Neural cell (in vitro differentiated cells): Measurements from ENCODE around the gene PNPLA6. TPM values are rescaled to one million over a fixed set of nuclear protein-coding genes. Genes with fewer than 3 reads are reported as not detected.

Experiments
- H2AFZ ChIP-seq: fragments of 200-600, 300-800 bp; sonication (generic), shearing (Covaris generic); 2 replicates; pipeline ENCODE4 v1.6.0; 2014; ENCODE audit warnings: low read depth, mild to moderate bottlenecking, antibody characterized with exemption, low read length, moderate library complexity
- H3F3A ChIP-seq: fragments of 200-600 bp; shearing (Covaris generic); 2 replicates; pipeline ENCODE4 v1.6.1; 2016; ENCODE audit warnings: mild to moderate bottlenecking, moderate library complexity, mixed read lengths, antibody characterized with exemption, low read length; ENCODE audit not compliant: insufficient read depth, poor library complexity, severe bottlenecking
- H3K27ac ChIP-seq: fragments of 200-600, 300-800 bp; sonication (generic), shearing (Covaris generic); 2 replicates; pipeline ENCODE4 v1.5.1; 2014; ENCODE audit warnings: mild to moderate bottlenecking, low read length, moderate library complexity
- H3K27me3 ChIP-seq: fragments of 300-800, 200-600 bp; sonication (generic), shearing (Covaris generic); 2 replicates; pipeline ENCODE4 v1.6.0; 2014; ENCODE audit warnings: mild to moderate bottlenecking, low read depth, low read length, moderate library complexity; ENCODE audit not compliant: insufficient read depth
- H3K36me3 ChIP-seq: fragments of 300-800, 200-600 bp; sonication (generic), shearing (Covaris generic); 2 replicates; pipeline ENCODE4 v1.5.1; 2014; ENCODE audit warnings: mild to moderate bottlenecking, antibody characterized with exemption, low read length, moderate library complexity; ENCODE audit not compliant: insufficient read depth
- H3K4me2 ChIP-seq: fragments of 300-800, 200-600 bp; sonication (generic), shearing (Covaris generic); 2 replicates; pipeline ENCODE4 v1.6.0; 2014; ENCODE audit warnings: mild to moderate bottlenecking, low read length
- H3K4me3 ChIP-seq: fragments of 300-800, 200-600 bp; sonication (generic), shearing (Covaris generic); 2 replicates; pipeline ENCODE4 v1.5.1; 2014; ENCODE audit warnings: mild to moderate bottlenecking, low read length, moderate library complexity
- H3K79me2 ChIP-seq: fragments of 200-600 bp; shearing (Covaris generic); replicated peaks from 2 replicates; pipeline ENCODE4 v1.6.0; 2014; ENCODE audit warnings: mild to moderate bottlenecking, low read length, moderate library complexity; ENCODE audit not compliant: insufficient read depth
- H3K9ac ChIP-seq: fragments of 300-800, 200-600 bp; sonication (generic), shearing (Covaris generic); 2 replicates; pipeline ENCODE4 v1.6.1; 2016; ENCODE audit warnings: mild to moderate bottlenecking, low read length, mixed read lengths
- H3K9me2 ChIP-seq: fragments of 200-600 bp; shearing (Covaris generic); 2 replicates; pipeline ENCODE4 v1.6.1; 2016; ENCODE audit warnings: mild to moderate bottlenecking, low read length, mixed read lengths; ENCODE audit not compliant: insufficient read depth
- H3K9me3 ChIP-seq: fragments of 200-600, 300-800 bp; sonication (generic), shearing (Covaris generic); 2 replicates; pipeline ENCODE4 v1.6.1; 2016; ENCODE audit warnings: mild to moderate bottlenecking, mixed run types, low read length, moderate library complexity, mixed read lengths
- H4K20me1 ChIP-seq: fragments of 200-600 bp; shearing (Covaris generic); 2 replicates; pipeline ENCODE4 v1.6.1; 2016; ENCODE audit warnings: mild to moderate bottlenecking, mixed run types; ENCODE audit not compliant: insufficient read depth
- CTCF ChIP-seq: fragments of 450-650 bp; IDR thresholded peaks from 2 replicates; pipeline ENCODE4 v1.5.1; 2014; ENCODE audit warnings: antibody characterized with exemption, mild to moderate bottlenecking, moderate library complexity; ENCODE audit not compliant: poor library complexity, severe bottlenecking
- EP300 ChIP-seq: fragments of 450-650 bp; conservative IDR thresholded peaks from 2 replicates; pipeline ENCODE4 v1.6.1; 2014; ENCODE audit warnings: antibody characterized with exemption, mild to moderate bottlenecking, moderate library complexity; ENCODE audit not compliant: poor library complexity, severe bottlenecking
- EZH2 ChIP-seq: fragments of 200-600, 300-800 bp; shearing (Covaris generic), sonication (generic); IDR thresholded peaks from 2 replicates; pipeline ENCODE4 v1.6.1; 2014; ENCODE audit warnings: antibody characterized with exemption, low read length, borderline replicate concordance, mild to moderate bottlenecking; ENCODE audit not compliant: insufficient read depth, poor library complexity, severe bottlenecking
- MXI1 ChIP-seq: fragments of 450-650 bp; conservative IDR thresholded peaks from 2 replicates; pipeline ENCODE4 v1.6.1; 2014; ENCODE audit warnings: antibody characterized with exemption, mild to moderate bottlenecking; ENCODE audit not compliant: poor library complexity, severe bottlenecking
- POLR2AphosphoS5 ChIP-seq: IDR thresholded peaks from 2 replicates; pipeline ENCODE4 v1.6.1; 2012
- RAD21 ChIP-seq: fragments of 450-650 bp; conservative IDR thresholded peaks from 2 replicates; pipeline ENCODE4 v1.6.1; 2014; ENCODE audit warnings: antibody characterized with exemption, mild to moderate bottlenecking, moderate library complexity
- REST ChIP-seq: IDR thresholded peaks from 2 replicates; pipeline ENCODE4 v1.6.1; 2012; ENCODE audit warnings: borderline replicate concordance
- SMC3 ChIP-seq: fragments of 450-650 bp; conservative IDR thresholded peaks from 2 replicates; pipeline ENCODE4 v1.6.1; 2014; ENCODE audit warnings: antibody characterized with exemption, mild to moderate bottlenecking, moderate library complexity; ENCODE audit not compliant: poor library complexity
- TAF1 ChIP-seq: IDR thresholded peaks from 2 replicates; pipeline ENCODE4 v1.6.1; 2012; ENCODE audit warnings: low read depth
- polyA plus RNA-seq: library from polyadenylated mRNA; depleted of rRNA; stranded (reverse); fragments of >200 nt; gene quantifications from 2 replicates; pipeline ENCODE4 v1.2.3, GENCODE V29; 2014

The PNPLA6 gene
- polyA plus RNA-seq, 1 donor from 2014 or later: 10.8 TPM

GRCh38 chr19:7598180-7598579 is 62.7 kb downstream of the PNPLA6 start:
- Histone ChIP-seq H3K36me3 (no peaks in the 10 kb centered on the region), H3K27ac (no peak overlapping the region), H4K20me1 (no peaks in the 10 kb centered on the region), H3K4me3 (no peak overlapping the region), H3K79me2 (peaks cover 21% of the 10 kb centered on the region), H2AFZ (no peak overlapping the region), H3K27me3 (no peaks in the 10 kb centered on the region), H3K9me3 (no peaks in the 10 kb centered on the region), H3K4me2 (no peak overlapping the region), H3K9ac (no peak overlapping the region), H3K9me2 (no peaks in the 10 kb centered on the region), H3F3A (no peaks in the 10 kb centered on the region)
- TF ChIP-seq EZH2 (no peak), EP300 (no peak), TAF1 (no peak), POLR2AphosphoS5 (no peak), RAD21 (no peak), CTCF (no peak), REST (no peak), MXI1 (no peak), SMC3 (no peak)

- H3K4me2 ChIP-seq: no peak overlapping the region
- H2AFZ ChIP-seq: no peak overlapping the region
- H3K9me2 ChIP-seq: no peaks in the 10 kb centered on the region
- no peak for TF ChIP-seq EZH2
- no peak for TF ChIP-seq SMC3
- no peak for TF ChIP-seq EP300
- TF ChIP-seq REST: no peak
- TF ChIP-seq TAF1: no peak
- TF ChIP-seq CTCF: no peak
- no peak for TF ChIP-seq RAD21
- H3K9me3 ChIP-seq: no peaks in the 10 kb centered on the region
- no peaks in the 10 kb centered on the region for H3K27me3 ChIP-seq
- H3K27ac ChIP-seq: no peak overlapping the region
- H3K79me2 ChIP-seq: peaks cover 21% of the 10 kb centered on the region
- no peak overlapping the region for H3K4me3 ChIP-seq
- H4K20me1 ChIP-seq: no peaks in the 10 kb centered on the region
- H3F3A ChIP-seq: no peaks in the 10 kb centered on the region
- no peaks in the 10 kb centered on the region for H3K36me3 ChIP-seq
- H3K9ac ChIP-seq: no peak overlapping the region
Observed at GRCh38 chr19:7600721-7601120, 65.2 kb downstream of the PNPLA6 start.
